ENCODE data around the gene STARD10. TPM values are rescaled to one million over a fixed set of nuclear protein-coding genes. Genes with fewer than 3 reads are reported as not detected.
"Not testable (repeated sequence)": the region's sequence is repeated elsewhere in the genome, so short reads cannot be mapped to it uniquely, and the experiment has no call there.

Gene STARD10, protein sequence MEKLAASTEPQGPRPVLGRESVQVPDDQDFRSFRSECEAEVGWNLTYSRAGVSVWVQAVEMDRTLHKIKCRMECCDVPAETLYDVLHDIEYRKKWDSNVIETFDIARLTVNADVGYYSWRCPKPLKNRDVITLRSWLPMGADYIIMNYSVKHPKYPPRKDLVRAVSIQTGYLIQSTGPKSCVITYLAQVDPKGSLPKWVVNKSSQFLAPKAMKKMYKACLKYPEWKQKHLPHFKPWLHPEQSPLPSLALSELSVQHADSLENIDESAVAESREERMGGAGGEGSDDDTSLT
- 540 TPM for total RNA-seq

DNA sequence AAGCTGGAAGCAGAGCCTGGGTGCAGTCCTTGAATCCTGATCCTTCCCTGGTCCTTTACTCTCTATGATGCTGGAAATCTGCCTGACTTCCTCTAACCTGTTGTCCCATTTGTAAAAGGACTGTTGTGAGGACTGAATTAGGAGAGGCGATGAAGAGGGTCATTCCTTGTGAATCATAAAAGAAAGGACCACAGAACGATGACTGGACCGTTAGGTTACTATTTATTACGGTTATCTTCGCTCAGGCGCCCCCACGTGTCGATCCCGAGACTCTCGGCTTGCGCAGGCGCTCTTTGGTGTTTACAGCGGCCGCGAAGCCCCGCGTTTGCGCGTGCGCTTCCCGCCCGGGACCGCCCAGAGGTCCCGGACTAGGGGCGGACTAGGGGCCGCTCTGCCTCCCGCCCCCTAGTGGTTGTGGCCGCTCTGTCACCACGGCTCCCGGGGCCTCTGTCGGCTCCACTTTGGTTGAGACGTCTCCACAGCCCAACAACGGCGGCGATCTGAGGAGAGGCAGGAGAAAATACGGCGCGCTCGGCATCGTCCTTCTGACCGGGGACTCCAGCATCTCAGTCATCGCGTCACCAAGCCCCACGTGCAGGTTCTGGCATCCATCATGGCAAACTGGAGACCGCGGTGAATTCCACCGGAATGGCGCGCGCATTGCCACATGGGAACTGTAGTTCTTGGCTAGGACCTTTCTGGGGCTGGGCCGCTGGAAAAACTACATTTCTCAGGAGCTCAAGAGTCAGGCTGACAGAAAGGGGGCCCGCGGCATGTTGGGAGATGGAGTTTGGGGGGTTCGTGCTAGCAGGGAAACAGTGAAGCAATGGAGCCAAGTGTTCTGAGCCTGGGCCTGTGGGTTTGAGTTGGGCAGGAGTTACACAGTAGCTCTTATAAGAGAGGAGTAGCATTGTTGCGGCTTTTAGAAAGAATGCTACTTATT is at the start of gene STARD10:
STARD10 (minus strand) TSS at position 623 of the 943 bp plus-strand sequence. CDS start 12,866 bp downstream, outside the sequence.
- DNase-seq (ENCODE audit: low spot score): peak; percentile 96

DNA sequence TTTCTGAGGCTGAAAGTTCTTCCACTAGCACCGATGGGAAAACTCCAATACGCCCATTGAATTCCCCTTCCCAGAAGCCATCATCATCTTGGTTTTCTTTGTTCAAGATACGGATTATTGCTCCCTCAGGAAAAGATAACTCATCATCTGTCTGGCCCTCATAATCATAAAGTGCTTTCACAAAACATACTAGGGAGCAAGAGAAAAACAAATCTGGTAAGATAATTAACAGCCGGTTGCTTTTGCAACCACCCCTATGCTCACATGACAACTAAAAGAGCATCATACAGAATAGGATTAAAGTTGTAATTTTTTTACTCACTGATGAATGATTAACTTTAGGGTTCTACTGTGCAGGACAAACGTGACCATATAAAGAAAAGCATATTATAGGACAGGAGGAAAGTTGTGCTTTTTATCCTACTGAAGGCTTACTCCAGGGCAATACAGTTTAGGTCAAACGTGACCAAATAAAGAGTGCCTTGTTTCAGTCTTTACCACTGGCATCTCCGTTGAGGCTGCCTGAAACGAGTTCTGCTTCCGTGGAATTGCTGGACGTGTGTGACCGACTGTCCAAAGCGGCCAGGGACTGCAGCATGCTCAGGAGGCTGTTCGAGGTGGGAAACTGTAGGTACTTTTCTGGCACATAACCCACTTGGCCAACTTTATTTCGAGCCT is 48.9 kb upstream of the STARD10 start:
- no peak for DNase-seq (ENCODE audit: low spot score)

DNA sequence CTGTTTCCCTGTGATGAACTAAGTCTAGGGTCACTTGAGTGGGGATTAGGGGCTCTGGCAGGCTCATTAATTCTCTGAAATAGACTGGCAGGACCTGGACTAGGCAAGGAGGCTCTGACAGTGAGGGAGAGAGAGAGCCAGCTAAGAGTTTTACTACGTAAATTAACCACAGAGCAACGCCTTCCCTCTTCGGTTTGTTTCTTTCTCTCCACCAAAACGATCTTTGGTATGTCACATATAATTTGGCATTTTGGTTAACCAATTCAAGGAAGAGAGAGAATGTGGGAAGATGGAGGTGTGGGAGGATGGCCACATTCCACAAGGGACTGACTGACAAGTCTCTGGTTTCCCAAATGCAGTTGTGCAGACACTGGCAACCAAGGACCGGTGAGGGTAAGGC is 48.3 kb upstream of the STARD10 start:
- no peak for DNase-seq (ENCODE audit: low spot score)

DNA sequence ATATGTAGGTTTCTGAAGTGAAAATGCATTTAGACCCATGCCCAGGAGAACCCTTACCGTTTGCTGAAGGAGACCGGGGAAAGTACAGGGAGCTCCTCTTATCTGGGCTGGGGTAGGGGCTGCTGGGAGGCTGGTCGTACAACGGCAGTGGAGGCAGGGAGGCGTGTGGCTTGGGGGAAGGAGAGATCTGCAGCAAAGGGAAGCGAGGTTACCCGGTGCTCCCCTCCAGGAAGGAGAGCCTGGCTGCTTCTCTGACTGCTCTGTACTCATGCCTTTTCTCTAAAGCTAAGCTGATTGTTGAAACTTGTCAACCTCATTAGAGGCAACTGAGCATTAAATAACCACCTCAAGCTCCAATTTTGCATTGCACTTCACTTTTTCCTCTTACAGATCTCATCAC is 47.5 kb upstream of the STARD10 start:
- no peak for DNase-seq (ENCODE audit: low spot score)

DNA sequence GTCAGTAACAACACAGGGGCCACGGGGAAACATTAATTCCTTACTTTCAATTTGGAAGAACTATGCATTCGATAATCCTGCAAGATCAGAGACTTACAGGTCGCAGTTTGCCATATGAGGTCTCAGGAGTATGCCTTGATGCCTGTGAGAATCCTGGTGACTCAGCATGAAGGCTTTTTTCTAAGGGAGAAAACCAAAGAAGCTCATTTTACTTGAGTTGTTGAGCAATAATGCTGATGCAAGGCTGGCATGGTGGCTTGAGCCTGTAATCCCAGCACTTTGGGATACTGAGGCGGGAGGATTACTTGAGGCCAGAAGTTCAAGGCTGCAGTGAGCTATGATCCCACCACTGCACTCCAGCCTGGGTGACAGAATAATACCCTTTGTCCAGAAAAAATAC is 46.9 kb upstream of the STARD10 start:
- DNase-seq (ENCODE audit: low spot score): no peak

DNA sequence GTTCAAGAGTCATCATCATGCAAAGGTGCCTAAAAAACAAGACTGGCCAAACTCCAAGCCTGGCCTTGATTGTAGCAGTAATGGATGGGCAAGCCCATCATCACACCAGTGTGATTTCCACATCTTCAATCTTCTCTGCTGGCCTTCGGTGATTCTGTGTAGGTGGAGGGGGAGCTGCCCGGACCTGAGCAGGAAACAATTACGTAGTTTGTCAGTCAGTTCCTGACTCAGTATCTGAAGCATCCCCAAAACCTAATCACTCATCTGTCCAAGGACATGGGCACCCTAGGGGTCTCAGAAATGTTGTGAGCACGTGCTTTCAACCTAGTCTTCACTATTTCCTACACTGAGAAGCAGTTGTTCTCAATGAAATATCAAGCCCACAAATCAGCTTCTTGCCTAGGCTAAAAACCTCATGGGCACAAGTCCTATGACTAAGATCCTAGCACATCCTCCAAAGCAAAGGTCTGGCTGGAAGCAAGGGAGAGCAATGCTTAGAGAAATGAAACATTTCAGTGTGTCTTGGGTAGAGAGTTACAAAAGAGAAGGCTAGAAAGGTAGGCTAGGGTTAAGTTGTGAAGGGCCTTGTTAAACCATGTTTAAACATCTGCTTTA is 45.0 kb upstream of the STARD10 start:
- DNase-seq (ENCODE audit: low spot score): no peak

DNA sequence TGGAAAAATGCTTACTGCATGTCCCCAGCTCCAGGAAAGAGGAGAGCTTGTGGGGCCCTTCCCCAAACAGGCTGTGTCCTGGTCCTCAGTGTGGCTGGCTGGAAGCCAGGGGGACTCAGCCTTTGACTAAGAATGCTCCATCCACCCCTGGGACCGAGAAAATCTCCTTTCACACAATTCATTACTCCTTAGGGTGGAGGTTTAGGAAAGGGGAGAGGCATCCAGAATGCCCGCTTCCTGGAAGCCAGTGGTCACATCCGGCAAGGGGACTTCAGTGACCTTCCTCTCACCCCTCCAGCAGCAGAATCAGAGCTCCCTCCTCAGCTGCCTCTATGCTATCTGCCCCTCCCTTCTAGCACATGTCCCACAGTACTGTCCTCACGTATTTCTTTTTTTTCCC is 42.3 kb upstream of the STARD10 start:
- DNase-seq (ENCODE audit: low spot score): no peak

DNA sequence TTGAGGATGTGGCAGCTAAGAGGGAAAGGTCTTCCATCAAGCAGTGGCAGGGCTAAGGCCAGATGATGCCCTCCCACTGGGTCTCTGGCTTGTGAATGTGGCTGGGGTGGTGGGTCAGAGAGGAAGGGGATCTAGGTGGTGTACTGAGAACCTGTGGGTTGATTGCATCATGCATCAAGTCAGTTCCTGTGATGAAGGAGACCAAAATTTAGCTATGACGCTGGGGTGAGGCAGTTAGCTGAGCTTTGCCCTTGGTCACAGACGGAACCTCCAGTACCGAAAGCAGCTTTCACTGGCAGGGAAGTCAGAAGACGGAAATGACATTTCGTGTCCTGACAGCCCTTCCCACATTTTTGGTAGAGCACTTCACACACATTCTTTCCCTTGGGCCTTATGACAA is 41.1 kb upstream of the STARD10 start:
- DNase-seq (ENCODE audit: low spot score): no peak

DNA sequence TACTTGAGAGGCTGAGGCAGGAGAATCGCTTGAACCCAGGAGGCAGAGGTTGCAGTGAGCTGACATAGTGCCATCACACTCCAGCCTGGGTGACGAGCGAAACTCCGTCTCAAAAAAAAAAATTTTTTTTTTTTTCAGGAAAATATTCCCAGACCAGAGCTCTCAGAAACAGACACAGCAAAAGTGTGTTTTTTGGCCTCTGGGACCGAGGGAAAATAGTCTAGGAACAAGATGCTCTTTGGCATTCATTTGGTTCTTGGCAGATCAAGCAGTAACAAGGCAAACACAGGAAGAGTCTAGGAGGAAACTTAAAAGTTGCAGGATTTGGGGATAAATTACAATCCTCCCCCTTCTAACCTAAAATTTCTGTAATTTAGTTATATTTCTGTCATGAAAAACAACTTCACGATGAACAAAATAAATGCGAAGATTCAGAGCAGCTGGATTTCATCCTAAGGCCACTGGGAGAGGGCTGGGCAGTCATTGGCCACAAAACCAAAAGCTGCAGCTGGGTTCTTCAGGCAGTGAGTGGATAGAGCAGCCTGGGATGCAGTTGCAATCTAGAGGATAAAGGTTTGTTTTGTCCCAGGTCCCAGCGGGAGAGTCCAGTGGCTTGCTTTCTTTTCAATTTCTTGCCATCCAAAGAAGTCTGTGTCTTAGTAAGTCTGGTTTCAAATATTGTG is 40.1 kb upstream of the STARD10 start:
- no peak for DNase-seq (ENCODE audit: low spot score)

DNA sequence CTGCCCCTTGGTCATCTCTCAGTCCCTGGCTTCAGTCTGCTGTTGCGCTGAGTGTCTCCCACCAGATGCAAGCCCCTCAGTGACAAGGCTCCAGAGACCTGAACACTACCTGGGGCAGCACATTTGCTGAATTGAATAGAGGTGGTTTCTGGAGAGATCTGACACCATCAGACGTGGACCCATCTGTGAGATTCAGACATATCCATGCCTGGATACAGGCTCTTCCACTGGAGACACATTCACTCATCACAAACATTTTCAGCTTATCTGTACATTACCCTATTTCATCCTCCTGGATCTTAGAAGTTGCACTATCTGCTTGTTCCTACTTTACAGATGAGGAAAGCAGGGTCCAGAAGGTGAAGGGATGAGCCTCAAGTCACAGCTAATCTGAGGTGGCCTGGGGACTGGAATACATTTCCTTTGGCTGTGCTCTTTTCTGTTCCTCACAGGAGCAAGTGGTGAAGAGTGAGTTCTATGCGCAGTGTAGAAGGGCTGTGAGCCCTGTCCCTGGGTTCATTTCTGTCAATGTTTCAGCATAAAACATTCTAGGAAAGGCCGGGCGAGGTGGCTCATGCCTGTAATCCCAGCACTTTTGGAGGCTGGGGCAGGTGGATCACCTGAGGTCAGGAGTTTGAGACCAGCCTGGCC is 39.4 kb upstream of the STARD10 start:
- DNase-seq (ENCODE audit: low spot score): no peak

DNA sequence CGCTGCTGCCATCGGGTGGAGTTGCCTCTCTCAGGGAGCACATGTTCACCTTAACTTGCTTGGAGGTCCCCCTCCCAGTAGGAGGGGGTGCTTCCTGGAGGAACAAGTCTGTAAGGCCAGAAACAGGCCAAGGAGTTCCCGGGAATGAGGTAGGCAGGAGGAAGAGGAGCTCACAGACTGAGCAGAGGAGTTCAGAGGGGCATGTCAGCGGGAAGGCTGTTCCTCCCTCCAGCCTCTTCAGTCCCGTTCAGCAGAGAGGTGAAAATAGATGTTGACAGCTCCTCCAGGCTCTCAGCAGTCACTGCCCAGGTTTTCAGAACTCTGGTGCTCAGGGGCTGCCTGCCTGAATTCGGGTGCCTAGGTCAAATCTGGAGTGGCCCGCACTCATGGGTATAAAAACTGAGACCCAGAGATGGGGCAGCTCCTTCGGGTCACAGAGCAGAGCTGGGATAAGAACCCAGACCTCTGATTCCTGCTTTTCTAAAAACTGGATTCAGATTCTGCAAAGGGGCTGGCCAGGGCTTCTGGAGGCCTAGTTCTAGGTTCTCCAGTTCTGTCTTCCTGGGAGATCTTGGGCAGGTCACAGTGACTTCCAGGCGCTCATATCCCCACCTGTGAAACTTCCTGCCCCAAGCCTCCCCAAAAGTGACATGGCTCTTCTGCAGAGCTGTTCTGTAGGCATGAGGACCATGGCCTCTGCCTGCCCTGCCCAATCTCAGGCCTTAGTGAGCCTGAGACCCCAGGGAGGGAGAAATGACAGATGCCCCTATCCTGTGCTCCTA is 38.6 kb upstream of the STARD10 start:
- DNase-seq (ENCODE audit: low spot score): no peak

DNA sequence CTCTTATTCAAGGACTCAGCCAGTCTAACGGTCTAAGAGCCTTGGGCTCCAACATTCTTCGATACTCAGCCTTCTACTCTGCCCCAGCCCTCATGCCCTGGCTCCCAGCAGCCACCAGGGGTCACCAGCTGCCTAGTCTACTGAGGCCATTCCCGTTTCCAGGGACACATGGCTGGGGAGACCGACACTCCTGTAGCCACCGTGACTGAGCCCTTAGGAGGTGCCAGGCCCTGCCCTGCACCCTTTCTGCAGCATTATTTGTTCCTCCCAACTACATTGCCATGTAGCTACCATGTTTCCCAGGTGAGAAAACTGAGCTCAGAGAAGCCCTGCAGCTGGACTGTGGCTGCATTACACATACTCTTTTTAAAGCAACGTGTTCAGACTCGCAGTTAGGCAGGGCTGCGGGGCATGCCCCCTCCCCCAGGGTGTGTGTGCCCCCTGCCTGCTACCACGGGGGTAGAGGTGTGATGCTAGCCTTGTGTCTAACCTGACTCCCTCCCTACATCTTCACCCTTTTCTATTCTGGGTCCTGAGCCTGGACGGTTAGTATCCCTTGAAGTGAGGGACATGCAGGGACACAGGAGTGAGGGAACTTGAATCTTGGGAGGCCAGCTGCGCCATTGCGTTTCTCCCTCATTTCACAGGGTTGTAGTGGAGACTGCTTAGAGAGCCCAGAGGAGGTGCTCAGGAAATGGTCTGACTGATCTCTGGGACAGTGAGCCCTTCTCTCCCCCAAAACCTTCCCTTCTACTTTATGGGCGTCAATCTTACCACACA is 37.9 kb upstream of the STARD10 start:
- DNase-seq (ENCODE audit: low spot score): peak; percentile 83

DNA sequence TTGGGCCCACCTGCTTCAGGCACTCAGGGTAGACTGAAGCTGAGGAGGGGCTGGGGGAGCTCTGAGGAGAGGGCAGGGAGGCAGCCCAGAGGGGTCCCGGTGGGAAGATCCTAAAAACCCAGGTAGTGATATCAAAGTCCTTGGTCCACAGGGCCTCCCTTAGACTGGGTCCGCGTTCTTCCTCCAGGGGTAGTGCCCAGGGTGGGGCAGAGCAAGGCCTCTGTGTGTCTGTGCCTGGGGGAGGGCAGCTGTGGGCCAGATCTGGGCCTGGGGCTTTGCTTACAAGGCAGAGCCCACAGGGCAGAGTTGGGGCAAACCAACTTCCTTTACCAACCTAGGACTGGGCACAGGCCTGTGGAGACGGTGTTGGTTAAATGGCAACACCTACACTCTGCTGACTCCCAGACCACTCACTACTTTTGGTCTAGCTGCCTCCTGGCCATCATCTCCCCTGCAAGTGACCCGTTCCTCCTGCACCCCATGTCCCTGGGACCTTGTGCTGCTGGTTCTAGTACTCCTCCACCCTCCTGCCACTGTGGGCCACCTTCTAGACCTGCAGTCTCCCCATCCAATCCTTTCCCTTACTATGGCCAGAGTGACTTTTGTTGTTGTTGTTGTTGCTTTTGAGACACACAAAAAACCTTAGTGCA is 36.2 kb upstream of the STARD10 start:
- no peak for DNase-seq (ENCODE audit: low spot score)

DNA sequence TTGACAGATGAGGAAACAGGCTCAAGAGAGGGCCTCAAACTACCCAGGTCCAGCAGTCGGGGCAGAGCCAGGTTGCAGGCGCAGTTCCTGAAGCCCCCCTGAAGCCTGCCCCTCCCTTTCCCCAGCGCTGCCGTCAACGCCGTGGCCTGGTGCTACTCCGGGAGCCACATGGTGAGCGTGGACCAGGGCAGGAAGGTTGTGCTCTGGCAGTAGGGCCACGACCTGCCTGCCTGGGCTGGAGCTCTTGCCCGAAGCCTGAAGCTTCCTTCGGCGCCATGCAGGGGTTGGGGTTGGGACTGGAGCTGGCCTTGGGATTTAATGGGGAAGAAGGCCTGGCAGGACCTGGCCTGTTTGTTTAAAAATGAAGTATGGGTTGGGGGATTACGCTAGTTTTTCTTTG is 35.3 kb upstream of the STARD10 start:
- DNase-seq (ENCODE audit: low spot score): no peak

DNA sequence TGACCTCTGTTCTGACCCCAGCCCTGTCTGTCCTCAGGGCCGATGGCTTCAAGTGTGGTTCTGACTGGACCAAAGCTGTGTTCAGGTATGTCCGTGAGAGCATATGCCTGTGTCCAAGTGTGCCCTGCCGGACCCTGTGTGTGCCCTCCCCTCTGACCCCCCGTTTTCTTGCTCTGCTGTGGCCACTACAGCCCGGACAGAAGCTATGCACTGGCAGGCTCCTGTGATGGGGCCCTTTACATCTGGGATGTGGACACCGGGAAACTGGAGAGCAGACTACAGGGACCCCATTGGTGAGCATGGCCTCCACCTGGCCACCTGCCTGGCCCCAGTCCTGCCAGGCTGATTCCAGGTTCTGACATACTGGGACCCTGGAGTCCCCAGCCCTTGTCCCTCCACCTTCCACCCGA is 34.9 kb upstream of the STARD10 start:
- no peak for DNase-seq (ENCODE audit: low spot score)

DNA sequence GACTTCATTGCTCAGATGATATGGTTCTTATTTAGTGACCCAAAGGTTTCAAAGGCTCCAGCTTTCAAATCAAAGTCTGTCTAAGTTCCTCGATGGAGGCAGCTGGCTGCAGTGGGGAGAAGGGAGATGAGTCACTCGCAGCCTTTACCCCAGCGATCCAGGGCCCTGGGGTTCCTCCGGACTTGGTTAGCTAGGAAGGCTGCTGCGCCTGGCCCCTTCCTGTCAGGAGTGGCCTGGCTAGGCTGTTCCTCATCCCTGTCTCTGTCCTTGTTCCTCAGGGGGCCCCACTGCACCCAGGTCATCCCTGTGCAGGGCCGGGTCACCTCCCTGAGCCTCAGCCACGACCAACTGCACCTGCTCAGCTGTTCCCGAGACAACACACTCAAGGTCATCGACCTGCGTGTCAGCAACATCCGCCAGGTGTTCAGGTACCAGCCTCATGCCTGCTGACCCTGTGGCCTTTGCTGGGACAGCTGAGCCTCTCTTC is 34.3 kb upstream of the STARD10 start:
- DNase-seq (ENCODE audit: low spot score): no peak

DNA sequence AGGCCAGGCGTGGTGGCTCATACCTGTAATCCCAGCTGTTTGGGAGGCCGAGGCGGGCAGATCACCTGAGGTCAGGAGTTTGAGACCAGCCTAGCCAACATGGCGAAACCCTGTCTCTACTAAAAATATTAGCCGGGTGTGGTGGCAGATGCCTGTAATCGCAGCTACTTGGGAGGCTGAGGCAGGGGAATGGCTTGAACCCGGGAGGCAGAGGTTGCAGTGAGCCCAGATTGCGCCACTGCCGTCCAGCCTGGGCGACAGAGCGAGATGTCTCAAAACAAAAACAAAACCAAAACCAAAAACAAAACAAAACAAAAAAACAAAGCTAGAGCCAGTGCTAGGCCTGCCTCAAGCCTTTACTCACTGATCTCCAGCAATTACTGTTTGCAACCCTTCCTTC is 33.8 kb upstream of the STARD10 start:
- DNase-seq (ENCODE audit: low spot score): not testable (repeated sequence)

DNA sequence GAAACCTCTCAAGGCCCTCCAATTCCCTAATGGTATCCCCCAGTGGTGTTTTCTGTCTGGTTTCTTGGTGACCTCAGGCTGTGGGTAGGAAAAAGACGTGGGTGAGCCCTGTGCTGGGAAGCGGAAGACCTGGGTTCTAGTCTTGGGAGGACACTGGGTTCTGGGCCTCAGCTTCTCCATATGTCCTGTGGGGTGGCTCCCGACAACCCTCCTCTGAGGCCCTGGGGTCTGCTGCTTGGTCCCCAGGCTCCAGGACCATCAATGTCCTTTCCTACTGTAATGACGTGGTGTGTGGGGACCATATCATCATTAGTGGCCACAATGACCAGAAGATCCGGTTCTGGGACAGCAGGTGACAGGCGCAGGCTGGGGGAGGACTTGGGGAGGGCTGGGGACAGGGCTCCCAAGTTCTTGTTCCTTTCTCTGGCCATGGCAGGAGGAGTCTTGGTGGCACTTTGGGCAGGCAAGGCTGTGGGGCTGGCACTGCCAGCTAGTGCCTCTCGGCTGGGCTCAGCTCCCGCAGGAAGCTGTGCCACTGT is 33.2 kb upstream of the STARD10 start:
- no peak for DNase-seq (ENCODE audit: low spot score)
